Fibroblast of the aortic adventitia (primary cell): ENCODE data around the gene PLXNA4. TPM values are rescaled to one million over a fixed set of nuclear protein-coding genes. Genes with fewer than 3 reads are reported as not detected.

Experiments used
- DNase-seq: peaks from one replicate; pipeline ENCODE4 v3.0.0-alpha.2; 2010; ENCODE audit warnings: low read depth
- H3K4me3 ChIP-seq: 2 replicates; pipeline ENCODE4 v1.5.1; 2011; ENCODE audit warnings: low read depth, mild to moderate bottlenecking, control low read depth, low read length, moderate library complexity
- total RNA-seq: library from RNA; depleted of rRNA; stranded (reverse); fragments of >200 nt; gene quantifications from 2 replicates; pipeline ENCODE4 v1.2.3, GENCODE V29; 2012; ENCODE audit warnings: low replicate concordance
- TF ChIP-seq, protein P1 (sequence below): IDR thresholded peaks from 2 replicates; pipeline ENCODE4 v1.5.1; 2011; ENCODE audit warnings: mild to moderate bottlenecking, low read length, control low read depth, inconsistent platforms; ENCODE audit not compliant: insufficient read depth

Gene PLXNA4
- total RNA-seq, 1 donor, result 3.0 TPM

DNA sequence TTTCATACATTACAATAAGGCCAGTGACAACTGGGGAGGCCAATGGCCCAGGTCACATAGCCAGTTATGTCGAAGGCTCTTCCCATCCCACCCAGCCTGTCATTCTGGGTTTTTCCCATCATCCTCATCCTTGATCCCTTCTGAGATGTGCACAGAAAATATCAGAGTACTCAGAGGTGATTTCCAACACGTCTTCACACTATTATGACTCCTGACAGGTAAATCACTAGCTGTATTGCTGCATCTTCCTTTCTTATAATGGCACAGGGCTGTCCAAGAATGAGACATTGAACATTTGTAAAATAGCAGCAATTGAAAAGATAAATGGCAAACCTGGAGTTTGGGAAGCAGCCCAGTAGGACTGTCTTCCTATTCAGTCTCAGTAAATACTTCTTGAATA, 159.9 kb downstream of the PLXNA4 start:
- TF ChIP-seq, protein P1, sequence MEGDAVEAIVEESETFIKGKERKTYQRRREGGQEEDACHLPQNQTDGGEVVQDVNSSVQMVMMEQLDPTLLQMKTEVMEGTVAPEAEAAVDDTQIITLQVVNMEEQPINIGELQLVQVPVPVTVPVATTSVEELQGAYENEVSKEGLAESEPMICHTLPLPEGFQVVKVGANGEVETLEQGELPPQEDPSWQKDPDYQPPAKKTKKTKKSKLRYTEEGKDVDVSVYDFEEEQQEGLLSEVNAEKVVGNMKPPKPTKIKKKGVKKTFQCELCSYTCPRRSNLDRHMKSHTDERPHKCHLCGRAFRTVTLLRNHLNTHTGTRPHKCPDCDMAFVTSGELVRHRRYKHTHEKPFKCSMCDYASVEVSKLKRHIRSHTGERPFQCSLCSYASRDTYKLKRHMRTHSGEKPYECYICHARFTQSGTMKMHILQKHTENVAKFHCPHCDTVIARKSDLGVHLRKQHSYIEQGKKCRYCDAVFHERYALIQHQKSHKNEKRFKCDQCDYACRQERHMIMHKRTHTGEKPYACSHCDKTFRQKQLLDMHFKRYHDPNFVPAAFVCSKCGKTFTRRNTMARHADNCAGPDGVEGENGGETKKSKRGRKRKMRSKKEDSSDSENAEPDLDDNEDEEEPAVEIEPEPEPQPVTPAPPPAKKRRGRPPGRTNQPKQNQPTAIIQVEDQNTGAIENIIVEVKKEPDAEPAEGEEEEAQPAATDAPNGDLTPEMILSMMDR, result no peak
- no peak for DNase-seq
- H3K4me3 ChIP-seq, result no peak overlapping the region

DNA sequence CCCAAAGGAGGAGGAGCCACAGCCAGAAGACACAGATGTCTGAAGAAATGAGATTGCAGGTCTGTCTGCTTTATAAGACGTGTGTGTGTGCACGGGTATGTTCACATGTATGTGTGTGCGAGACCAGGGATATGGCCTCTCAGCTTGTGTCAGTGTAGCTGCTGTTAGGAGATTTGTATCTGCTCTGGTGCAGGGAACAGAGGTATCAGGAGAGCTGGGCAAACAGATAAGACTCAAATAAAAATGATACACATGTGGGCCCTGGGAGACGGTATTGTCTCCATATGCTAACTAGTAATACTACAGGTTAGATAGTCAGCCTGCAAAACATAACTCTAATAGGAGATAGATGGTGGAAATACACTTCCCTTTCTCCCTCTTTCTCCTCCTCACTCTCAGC, 161.0 kb downstream of the PLXNA4 start:
- no peak for DNase-seq
- no peak overlapping the region for H3K4me3 ChIP-seq
- TF ChIP-seq, protein P1, result no peak

DNA sequence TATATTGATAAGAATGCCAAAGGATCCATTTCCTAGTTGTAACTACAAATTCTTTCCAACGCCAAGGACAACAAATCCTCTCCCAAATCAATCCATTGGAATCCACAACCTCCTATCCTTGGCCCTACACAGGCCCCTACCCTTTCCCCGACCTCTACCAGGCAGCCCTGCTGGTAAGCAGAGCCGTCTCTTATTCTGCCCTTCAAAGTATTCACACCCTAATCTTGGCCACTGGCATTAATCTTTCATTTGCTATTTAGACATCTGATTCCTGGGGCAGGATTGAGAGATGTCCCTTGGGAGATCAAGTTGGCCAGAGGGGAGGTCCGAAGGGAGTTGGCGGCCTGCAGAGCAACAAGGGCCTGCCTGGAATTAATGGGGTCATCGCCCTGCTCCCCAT, 161.4 kb downstream of the PLXNA4 start:
- no peak overlapping the region for H3K4me3 ChIP-seq
- DNase-seq, result no peak
- TF ChIP-seq, protein P1, result no peak

DNA sequence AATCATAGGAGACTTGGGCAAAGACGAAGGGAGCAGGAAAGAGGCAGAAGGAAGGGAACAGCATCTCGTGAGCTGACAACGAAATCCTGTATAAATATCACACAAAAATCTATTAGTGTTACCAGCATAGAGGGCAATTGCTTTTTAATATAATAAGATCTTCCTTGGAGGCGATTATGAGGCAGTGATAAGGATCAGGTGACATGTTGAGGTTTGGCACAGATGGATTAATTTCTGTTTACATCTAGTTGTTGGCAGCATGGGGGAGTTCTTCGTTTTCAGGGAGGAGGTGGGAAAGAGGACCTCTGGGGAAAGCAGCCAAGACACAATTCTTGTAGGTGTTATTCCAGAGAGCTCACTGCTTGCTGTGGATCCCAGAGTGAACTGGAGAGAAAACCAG, 163.8 kb downstream of the PLXNA4 start:
- H3K4me3 ChIP-seq, result no peak overlapping the region
- DNase-seq, result no peak
- TF ChIP-seq, protein P1, result no peak

DNA sequence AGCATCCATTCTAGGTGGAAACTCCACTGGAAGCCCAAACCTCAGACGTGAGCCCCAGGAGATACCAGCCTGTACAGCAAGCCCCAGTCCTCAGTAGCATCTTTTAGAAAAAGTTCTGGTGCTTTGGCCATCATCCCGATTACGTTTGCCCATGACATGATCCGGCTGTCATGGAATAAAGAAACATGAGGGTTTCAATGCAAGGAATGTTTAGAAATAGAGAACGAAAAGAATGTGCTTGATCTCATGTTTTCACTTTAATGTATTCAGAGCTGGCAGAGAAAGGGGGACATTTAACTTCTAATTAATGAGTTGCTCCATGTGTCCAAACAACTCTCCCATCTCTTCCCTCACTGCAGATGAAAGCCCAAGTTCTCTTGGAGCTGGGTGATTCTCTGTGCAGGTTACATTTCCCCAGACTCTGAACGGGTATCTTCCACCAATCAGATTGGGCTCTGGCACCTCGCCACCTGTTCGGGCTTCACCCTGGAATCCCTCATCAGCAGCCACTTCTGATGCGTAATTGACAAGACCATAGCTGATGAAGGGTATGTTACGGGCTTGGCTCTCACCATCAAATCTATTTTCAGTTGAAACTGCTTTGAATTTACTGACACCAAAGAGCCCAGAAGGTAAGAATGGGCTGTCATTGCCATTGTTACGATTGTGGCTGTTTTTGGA, 165.3 kb downstream of the PLXNA4 start:
- no peak for DNase-seq
- TF ChIP-seq, protein P1, result no peak
- no peak overlapping the region for H3K4me3 ChIP-seq

DNA sequence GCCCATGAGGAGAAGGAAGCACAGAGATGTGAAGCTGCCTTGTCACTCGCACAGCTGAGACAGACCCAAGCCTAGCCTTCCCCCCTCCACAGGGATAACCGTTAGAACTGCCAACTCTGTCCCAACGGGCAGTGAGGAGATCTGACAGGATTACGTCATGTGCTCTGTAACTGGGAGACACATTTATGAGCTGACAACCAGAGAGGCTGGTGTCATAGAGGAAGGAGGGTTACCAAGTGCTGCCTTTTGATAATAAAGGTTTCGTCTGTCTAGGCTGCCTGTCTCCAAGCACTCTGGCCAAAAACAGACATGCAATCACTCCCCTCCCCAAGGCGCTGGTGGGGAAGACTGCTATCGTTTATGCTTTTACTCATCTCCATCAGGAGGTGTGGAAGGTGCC, 165.9 kb downstream of the PLXNA4 start:
- no peak for DNase-seq
- no peak overlapping the region for H3K4me3 ChIP-seq
- TF ChIP-seq, protein P1, result no peak

DNA sequence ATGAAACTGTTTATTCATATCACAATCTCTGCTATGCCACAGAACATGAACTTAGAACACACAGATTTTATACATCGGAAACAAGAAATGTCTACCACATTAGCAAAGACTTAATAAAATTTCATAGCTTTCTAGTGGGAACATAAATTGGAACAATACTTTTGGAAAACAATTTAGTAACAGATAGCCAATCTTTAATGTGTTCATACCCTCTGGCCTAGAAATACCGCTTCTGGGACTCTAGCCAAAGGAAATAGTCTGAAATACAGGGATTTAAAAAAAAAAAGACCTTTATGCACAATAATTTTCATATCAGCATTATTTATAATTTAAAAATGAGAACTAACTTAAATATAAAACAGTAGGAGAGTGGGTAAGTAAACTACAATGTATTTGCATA, 168.5 kb downstream of the PLXNA4 start:
- DNase-seq, result peak; percentile 74
- TF ChIP-seq, protein P1, result no peak
- H3K4me3 ChIP-seq, result no peak overlapping the region
